Karpas-422 (cell line): ENCODE results near the gene SLC4A1AP. TPM values are rescaled to one million over a fixed set of nuclear protein-coding genes. Genes with fewer than 3 reads are reported as not detected.
"Not testable (repeated sequence)": the region's sequence is repeated elsewhere in the genome, so short reads cannot be mapped to it uniquely, and the experiment has no call there.

ENCODE experiments used
- DNase-seq: peaks from one replicate; pipeline ENCODE4 v3.0.0-alpha.2; 2015
- H2AFZ ChIP-seq: fragments of 200-600 bp; sonication (generic); 2 replicates; pipeline ENCODE4 v1.6.1; 2014; ENCODE audit warnings: antibody characterized with exemption, low read length, mixed read lengths
- H3K27ac ChIP-seq: fragments of 200-600 bp; sonication (generic); 2 replicates; pipeline ENCODE4 v1.5.1; 2014; ENCODE audit warnings: mild to moderate bottlenecking, low read length, moderate library complexity
- H3K27me3 ChIP-seq: fragments of 200-600 bp; sonication (generic); 2 replicates; pipeline ENCODE4 v1.6.1; 2014; ENCODE audit warnings: low read length, mixed read lengths
- H3K36me3 ChIP-seq: fragments of 200-600 bp; sonication (generic); 2 replicates; pipeline ENCODE4 v1.6.1; 2014; ENCODE audit warnings: low read length, mixed read lengths; ENCODE audit not compliant: insufficient read depth
- H3K4me1 ChIP-seq: fragments of 200-600 bp; sonication (generic); 2 replicates; pipeline ENCODE4 v1.6.1; 2014; ENCODE audit warnings: mild to moderate bottlenecking, low read length, mixed read lengths
- H3K4me2 ChIP-seq: fragments of 200-600 bp; sonication (generic); 2 replicates; pipeline ENCODE4 v1.6.1; 2014; ENCODE audit warnings: low read length, low read depth, mild to moderate bottlenecking; ENCODE audit not compliant: poor library complexity, severe bottlenecking
- H3K4me3 ChIP-seq: fragments of 200-600 bp; sonication (generic); 2 replicates; pipeline ENCODE4 v1.5.1; 2014; ENCODE audit warnings: mild to moderate bottlenecking, antibody characterized with exemption, low read length, mixed read lengths
- H3K79me2 ChIP-seq: fragments of 200-600 bp; sonication (generic); 2 replicates; pipeline ENCODE4 v1.6.1; 2014; ENCODE audit warnings: mild to moderate bottlenecking, low read length, mixed read lengths
- H3K9ac ChIP-seq: fragments of 200-600 bp; sonication (generic); 2 replicates; pipeline ENCODE4 v1.6.0; 2014; ENCODE audit warnings: low read length
- H3K9me2 ChIP-seq: fragments of 200-600 bp; sonication (generic), shearing (Covaris generic); replicated peaks from 2 replicates; pipeline ENCODE4 v1.6.0; 2014; ENCODE audit warnings: mild to moderate bottlenecking, low read length, moderate library complexity; ENCODE audit not compliant: insufficient read depth
- H3K9me3 ChIP-seq: fragments of 300-700, 200-600 bp; sonication (generic); 2 replicates; pipeline ENCODE4 v1.6.1; 2014; ENCODE audit warnings: low read length, mixed read lengths
- H4K20me1 ChIP-seq: fragments of 200-600 bp; sonication (generic); 2 replicates; pipeline ENCODE4 v1.6.1; 2014; ENCODE audit warnings: mild to moderate bottlenecking, antibody characterized with exemption, low read length, low read depth; ENCODE audit not compliant: insufficient read depth
- total RNA-seq: library from RNA; depleted of rRNA; stranded (reverse); fragments of >200 nt; shearing (Covaris generic); gene quantifications from 2 replicates; pipeline ENCODE4 v1.2.3, GENCODE V29; 2014; ENCODE audit warnings: low replicate concordance; rRNA removed

The SLC4A1AP gene, protein sequence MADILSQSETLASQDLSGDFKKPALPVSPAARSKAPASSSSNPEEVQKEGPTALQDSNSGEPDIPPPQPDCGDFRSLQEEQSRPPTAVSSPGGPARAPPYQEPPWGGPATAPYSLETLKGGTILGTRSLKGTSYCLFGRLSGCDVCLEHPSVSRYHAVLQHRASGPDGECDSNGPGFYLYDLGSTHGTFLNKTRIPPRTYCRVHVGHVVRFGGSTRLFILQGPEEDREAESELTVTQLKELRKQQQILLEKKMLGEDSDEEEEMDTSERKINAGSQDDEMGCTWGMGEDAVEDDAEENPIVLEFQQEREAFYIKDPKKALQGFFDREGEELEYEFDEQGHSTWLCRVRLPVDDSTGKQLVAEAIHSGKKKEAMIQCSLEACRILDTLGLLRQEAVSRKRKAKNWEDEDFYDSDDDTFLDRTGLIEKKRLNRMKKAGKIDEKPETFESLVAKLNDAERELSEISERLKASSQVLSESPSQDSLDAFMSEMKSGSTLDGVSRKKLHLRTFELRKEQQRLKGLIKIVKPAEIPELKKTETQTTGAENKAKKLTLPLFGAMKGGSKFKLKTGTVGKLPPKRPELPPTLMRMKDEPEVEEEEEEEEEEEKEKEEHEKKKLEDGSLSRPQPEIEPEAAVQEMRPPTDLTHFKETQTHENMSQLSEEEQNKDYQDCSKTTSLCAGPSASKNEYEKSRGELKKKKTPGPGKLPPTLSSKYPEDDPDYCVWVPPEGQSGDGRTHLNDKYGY
- 19.8 and 30.1 TPM in 2 replicates for total RNA-seq

DNA sequence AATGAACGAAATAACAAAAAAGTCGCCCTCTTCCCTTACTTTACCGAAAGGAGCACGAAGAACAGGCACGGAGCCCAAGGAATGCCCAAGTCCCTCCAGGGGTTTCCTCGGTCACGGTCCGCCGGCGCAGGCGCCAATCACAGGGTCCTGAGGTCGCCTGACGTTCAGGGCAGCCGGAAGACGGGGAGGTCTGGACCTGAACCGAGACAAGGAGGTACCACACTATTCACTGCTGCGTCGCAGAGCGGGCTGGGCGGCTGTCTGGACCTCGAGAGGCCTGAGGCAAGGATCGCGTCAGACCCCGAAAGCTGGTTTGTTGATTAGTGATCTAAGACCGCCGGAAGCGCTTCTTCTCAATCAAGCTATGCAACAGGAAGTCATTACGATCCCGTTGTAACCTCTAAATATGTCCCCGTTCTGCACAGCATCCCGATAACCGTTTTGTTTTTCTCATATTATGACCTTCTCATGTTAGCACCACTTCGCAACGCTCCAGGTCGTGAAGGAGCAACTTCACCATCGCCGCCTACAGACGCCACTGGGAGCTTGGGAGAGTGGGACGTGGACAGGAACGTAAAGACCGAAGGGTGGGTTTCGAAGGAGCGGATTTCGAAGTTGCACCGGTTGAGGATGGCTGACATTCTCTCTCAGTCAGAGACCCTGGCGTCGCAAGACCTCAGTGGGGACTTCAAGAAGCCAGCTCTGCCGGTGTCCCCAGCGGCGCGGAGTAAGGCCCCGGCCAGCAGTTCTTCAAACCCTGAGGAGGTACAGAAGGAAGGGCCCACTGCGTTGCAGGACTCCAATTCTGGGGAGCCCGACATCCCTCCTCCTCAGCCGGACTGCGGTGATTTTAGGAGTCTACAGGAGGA lies at the start of gene SLC4A1AP, which contains the start of gene SUPT7L:
Gene SLC4A1AP, plus strand, starts transcription at position 605 of the 869 bp plus-strand sequence. Its CDS starts 26 bp downstream, at position 631.
Gene SUPT7L, minus strand, starts transcription at position 330 of the 869 bp plus-strand sequence. CDS start 1,422 bp downstream, outside the sequence.
- no peaks in the 10 kb centered on the region for H3K9me2 ChIP-seq
- H3K4me1 ChIP-seq: peaks cover 27% of the 10 kb centered on the region
- DNase-seq: peak; percentile 91
- no peaks in the 10 kb centered on the region for H3K9me3 ChIP-seq
- peak within 1 kb of the TSS; percentile 100 for H3K4me2 ChIP-seq
- H4K20me1 ChIP-seq: no peaks in the 10 kb centered on the region
- no peaks in the 10 kb centered on the region for H3K27me3 ChIP-seq
- peak within 1 kb of the TSS; percentile 74 for H3K4me3 ChIP-seq
- H3K79me2 ChIP-seq: peaks cover 60% of the 10 kb centered on the region
- H3K27ac ChIP-seq: peak within 1 kb of the TSS; percentile 78
- peak within 1 kb of the TSS; percentile 83 for H2AFZ ChIP-seq
- peaks cover 28% of the 10 kb centered on the region; the same call in 1 of the 2 replicates for H3K36me3 ChIP-seq
- H3K9ac ChIP-seq: peak within 1 kb of the TSS; percentile 79

DNA sequence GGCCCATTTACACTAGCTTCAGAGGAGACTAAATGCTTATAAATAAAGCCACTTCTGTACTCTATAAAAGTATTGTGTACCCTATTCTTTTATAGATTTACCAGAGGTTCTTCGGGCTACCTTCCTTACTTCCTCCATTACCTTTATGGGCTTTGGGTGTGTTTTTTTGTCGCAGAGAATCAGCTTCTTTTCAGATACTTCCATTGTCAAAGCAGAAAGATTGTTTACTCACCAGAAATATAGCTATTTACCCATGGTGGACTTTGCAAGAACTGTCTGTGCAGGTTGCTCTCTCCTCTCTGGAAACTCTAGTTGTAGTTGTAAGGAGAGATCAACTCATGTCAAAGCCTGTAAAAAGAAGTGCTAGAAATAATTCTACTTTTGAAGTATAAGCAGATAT lies 49.7 kb upstream of the SLC4A1AP start:
- peaks cover 42% of the 10 kb centered on the region for H3K36me3 ChIP-seq
- no peaks in the 10 kb centered on the region for H3K9me3 ChIP-seq
- H3K27me3 ChIP-seq: no peaks in the 10 kb centered on the region
- H4K20me1 ChIP-seq: no peaks in the 10 kb centered on the region
- H3K79me2 ChIP-seq: peaks cover 26% of the 10 kb centered on the region
- no peaks in the 10 kb centered on the region for H3K4me1 ChIP-seq
- no peak overlapping the region for H3K27ac ChIP-seq
- no peak overlapping the region for H3K9ac ChIP-seq
- H3K4me3 ChIP-seq: no peak overlapping the region
- H3K9me2 ChIP-seq: no peaks in the 10 kb centered on the region
- no peak overlapping the region for H3K4me2 ChIP-seq
- no peak overlapping the region for H2AFZ ChIP-seq
- peak; percentile 27 for DNase-seq

DNA sequence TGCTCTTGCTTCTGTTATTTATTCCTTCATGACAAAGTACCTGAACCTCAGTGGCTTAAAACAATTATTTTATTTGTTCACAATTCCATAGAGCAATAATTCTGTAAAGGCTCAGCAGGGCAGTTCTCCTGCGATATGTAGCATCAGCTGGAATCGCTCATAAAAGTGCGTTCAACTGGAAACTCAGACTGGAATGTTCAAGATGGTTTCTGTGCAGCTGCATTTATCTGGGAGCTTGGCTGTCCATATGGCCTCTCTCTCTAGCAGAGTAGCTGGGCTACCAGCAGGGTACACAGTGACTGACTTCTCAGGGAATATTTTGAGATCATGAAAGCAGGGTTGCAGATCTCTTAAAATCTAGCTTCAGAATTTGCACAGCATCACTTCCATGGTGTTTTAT lies 48.4 kb upstream of the SLC4A1AP start:
- Histone ChIP-seq H2AFZ (no peak overlapping the region), H3K36me3 (peaks cover 48% of the 10 kb centered on the region), H3K9ac (no peak overlapping the region), H3K9me2 (no peaks in the 10 kb centered on the region), H3K4me1 (no peaks in the 10 kb centered on the region), H4K20me1 (no peaks in the 10 kb centered on the region), H3K4me3 (no peak overlapping the region), H3K79me2 (peaks cover 26% of the 10 kb centered on the region), H3K4me2 (no peak overlapping the region), H3K27ac (no peak overlapping the region), H3K27me3 (no peaks in the 10 kb centered on the region), H3K9me3 (no peaks in the 10 kb centered on the region)
- peak; percentile 35 for DNase-seq

DNA sequence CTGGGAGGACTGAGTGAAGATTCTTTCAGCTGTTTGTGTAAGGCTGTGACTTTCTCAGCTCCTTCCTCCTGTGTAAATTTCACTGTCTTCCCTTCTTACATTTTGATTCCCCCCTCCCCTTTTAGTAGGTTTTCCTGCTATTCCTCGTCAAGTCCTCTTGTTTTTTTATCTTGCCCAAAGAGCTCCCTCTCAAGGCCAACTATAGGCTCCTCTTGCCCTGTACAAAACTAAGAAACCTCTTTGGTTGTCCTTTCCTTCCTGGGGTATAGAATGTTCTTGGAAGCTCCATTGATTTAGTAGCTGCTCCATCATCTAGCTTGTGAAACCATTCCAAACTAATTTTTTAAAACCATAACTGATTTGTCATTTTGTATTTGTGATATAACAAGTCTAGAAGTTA lies 42.2 kb upstream of the SLC4A1AP start:
- H3K9ac ChIP-seq: no peak overlapping the region
- no peak overlapping the region for H3K27ac ChIP-seq
- no peak overlapping the region for H3K4me2 ChIP-seq
- peak; percentile 39 for DNase-seq
- H3K4me3 ChIP-seq: no peak overlapping the region
- no peaks in the 10 kb centered on the region for H3K27me3 ChIP-seq
- H3K79me2 ChIP-seq: no peaks in the 10 kb centered on the region
- H3K9me3 ChIP-seq: no peaks in the 10 kb centered on the region
- no peak overlapping the region for H2AFZ ChIP-seq
- H4K20me1 ChIP-seq: no peaks in the 10 kb centered on the region
- no peaks in the 10 kb centered on the region for H3K9me2 ChIP-seq
- H3K36me3 ChIP-seq: peaks cover 58% of the 10 kb centered on the region
- no peaks in the 10 kb centered on the region for H3K4me1 ChIP-seq

DNA sequence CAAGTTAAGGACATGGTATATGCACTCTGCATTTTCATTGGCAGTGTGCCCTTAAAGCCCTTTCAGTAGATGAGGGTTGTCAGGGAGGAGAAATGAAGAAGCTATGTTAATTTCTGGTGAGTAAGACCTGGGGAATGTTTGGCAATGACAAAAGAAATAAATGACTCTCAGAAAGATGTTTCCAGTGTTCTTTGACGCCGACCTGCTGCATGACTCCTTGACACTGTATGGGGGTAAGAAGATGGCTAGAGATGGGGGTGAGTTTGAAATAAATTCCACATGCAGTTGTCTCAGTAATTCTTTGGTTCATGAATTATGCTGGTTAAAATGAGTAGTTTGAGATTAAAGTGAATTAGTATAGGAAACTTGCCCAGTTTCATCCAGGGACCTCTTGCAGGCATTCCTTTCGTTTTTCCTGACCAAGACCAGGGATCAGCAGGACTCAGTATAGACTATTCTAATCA lies 40.7 kb upstream of the SLC4A1AP start:
- Histone ChIP-seq H3K4me1 (peaks cover 5% of the 10 kb centered on the region), H3K79me2 (no peaks in the 10 kb centered on the region), H3K4me2 (no peak overlapping the region), H3K27ac (no peak overlapping the region), H3K4me3 (no peak overlapping the region), H3K27me3 (no peaks in the 10 kb centered on the region), H2AFZ (no peak overlapping the region), H3K9me2 (no peaks in the 10 kb centered on the region), H3K9ac (no peak overlapping the region), H3K36me3 (peaks cover 49% of the 10 kb centered on the region; the same call in 1 of the 2 replicates), H4K20me1 (no peaks in the 10 kb centered on the region), H3K9me3 (no peaks in the 10 kb centered on the region)
- peak; percentile 35 for DNase-seq

DNA sequence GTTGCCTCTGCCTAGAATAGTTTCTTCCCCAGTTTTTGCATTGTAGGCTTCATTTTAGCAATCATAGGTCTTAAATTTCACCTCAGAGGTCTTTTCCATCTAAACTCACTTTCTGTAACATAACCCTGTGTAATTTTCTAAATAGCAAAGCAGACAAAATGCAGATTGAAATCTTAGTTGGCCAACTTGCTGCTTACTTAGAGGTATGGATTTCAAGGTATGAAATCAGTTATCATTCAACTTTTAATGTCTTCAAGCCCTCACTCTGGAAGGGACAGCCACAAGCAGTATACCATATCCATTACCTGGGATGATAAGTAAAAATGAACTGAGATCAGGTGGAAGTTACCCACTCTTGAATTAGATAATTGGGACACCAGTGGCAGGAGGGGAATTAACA lies 38.7 kb upstream of the SLC4A1AP start:
- H3K36me3 ChIP-seq: peaks cover 36% of the 10 kb centered on the region; the same call in 1 of the 2 replicates
- peaks cover 14% of the 10 kb centered on the region for H3K4me1 ChIP-seq
- H3K9me3 ChIP-seq: no peaks in the 10 kb centered on the region
- no peaks in the 10 kb centered on the region for H3K27me3 ChIP-seq
- no peak overlapping the region for H2AFZ ChIP-seq
- DNase-seq: peak; percentile 35
- no peak overlapping the region for H3K27ac ChIP-seq
- peaks cover 11% of the 10 kb centered on the region for H3K79me2 ChIP-seq
- no peak overlapping the region for H3K4me2 ChIP-seq
- H4K20me1 ChIP-seq: no peaks in the 10 kb centered on the region
- no peak overlapping the region for H3K4me3 ChIP-seq
- no peaks in the 10 kb centered on the region for H3K9me2 ChIP-seq
- no peak overlapping the region for H3K9ac ChIP-seq

DNA sequence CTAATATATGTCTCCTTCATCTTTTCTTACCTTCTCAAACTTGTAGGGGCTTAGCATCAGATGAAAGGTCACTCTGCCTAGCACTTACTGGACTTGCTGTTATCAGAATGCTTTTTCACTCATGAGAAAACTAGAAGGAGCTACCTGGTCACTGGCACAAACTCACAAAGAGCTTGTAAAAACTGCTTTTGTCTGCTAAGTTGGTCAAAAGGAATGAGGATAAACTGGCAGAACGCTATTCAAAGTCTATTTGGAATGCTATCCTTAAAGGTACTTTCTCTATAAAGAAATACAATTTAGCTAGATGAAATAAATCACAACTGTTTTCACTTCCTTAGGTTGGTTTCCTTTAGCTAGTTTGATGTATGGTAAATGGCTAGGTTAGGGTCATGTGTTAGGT lies 37.4 kb upstream of the SLC4A1AP start:
- H3K27me3 ChIP-seq, H3K9me2 ChIP-seq, H3K4me3 ChIP-seq, H3K9ac ChIP-seq, H4K20me1 ChIP-seq, H2AFZ ChIP-seq, H3K9me3 ChIP-seq, H3K4me2 ChIP-seq, H3K27ac ChIP-seq: not testable (repeated sequence)
- H3K4me1 ChIP-seq: peaks cover 18% of the 10 kb centered on the region
- H3K79me2 ChIP-seq: peaks cover 25% of the 10 kb centered on the region
- peak; percentile 24 for DNase-seq
- H3K36me3 ChIP-seq: peaks cover 30% of the 10 kb centered on the region; the same call in 1 of the 2 replicates
